CMK (cell line): Measurements from ENCODE around the gene ZFAND3.

Source experiments
- DNase-seq: peaks from one replicate; pipeline ENCODE4 v3.0.0-alpha.2; 2010; ENCODE audit warnings: low read depth

ZFAND3 gene

DNA sequence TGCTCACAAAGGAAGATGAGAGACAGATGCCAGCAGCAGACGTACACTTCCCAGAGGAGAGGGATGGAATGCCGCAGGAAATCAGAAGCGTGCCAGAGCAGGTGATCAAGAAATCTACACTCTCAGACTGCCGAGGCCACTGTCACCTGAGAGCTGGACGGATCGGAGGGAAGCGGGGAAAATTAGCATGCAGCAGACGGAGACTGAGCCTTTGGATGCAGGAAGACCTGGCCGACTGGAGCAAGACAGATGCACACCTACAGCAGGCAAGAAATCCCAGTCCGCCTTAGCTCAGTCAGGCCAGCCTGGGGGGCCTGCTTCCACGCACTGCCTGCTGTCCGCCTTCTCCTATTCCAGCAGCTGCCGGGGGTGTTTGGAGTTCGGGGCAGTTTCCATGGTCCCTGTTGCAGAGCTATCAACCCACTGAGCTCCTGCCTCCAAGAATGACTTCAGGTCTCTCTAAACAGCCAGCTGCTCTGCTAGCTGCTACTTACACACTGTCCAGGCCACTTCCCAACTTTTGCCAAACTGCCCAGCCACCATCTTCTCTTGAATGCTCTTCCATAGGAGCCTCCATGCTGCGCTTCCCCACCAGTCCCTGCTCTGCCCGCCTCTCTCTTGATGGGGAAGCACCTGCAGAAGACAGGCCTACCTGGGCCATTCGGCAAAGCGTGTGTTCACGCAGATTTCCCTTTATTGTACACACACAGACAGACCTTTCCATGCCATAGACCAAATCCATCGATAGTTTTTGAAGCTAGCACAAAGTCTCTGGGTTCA is 368.5 kb downstream of the ZFAND3 start:
- no peak for DNase-seq

DNA sequence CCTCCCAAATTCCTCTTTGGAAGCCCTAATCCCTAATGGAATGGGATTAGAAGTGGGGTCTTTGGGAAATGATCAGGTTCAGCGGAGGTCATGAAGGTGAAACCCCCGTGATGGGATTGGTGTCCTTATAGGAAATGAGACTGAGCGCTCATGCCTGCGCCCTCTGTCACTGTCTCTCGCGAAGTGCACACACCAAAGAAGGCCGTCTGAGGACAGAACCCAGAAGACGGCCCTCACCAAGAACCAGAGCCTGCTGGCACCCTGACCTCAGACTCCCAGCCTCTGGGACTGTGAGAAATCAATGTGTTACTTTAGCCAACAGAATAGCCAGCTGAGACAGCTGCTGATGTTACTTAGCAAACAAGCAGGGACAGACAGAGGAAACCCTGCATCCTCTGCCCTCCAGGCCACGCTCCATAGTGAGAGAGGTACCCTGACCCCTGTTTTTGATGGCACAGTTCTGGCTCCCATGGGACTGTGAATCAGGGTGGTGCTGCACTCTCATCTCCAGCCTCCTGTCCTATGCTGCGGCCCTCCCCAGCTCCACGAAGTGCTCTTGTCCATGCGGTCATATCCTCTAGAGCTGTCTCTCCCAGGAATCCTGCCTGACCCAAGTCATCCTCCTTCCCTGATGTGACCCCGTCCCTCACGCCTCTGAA is 369.3 kb downstream of the ZFAND3 start:
- no peak for DNase-seq

DNA sequence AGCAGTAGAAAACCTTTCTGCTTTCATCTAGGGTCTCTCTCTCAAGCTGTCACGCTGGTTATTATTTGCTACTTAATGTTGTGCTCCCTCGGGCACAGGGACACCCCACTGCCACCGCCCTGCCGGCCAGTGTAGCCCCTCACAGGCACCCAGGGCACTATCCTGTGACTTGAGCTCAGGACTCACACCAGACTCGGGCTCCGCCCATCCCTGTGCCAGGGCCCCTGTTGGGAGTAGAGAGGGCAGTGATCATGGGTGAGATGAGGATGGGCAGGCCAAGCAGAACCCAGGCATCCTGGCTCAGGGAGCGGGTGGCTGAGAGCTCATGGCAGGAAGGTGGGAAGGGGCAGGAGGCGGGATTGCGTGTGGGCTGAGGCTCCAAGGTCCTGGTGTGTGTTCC is 371.9 kb downstream of the ZFAND3 start:
- DNase-seq, result no peak

DNA sequence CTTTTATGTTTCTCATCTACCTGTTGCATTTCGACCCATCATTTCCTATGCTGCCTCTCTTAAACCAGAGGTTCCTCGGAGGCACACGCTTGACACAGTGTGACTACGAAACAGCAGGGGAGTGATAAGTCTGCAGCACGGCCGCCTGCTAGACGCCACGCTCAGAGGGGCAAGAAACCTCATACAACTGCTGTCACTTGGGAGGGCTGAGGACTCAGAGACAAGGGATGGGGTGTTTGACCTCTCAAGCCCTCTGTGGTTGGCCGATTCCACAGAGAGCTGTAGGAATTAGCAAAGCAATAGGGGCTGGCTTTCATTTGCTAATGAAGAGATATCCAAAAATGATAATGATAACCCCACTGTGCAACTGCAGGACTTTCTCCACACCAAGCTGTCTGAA is 372.5 kb downstream of the ZFAND3 start:
- no peak for DNase-seq

DNA sequence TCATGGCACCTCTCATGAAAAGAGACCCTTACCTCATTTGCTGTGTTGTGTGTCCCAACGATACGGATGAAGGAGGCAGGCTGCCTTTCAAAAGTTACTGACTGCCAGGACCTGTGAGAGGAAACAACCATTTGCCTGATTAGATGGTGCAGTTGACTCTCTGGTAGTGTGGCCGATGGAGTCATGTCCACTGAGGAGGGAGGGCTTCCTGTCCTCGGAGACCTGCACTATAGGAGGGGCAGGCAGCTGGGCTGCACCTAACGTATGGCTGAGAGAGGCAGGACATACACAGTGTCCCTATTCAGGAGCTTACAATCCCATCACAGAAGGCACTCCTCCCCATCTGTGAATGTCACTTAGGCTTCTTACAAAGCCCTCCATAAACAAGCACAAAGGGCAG is 373.0 kb downstream of the ZFAND3 start:
- DNase-seq, result no peak

DNA sequence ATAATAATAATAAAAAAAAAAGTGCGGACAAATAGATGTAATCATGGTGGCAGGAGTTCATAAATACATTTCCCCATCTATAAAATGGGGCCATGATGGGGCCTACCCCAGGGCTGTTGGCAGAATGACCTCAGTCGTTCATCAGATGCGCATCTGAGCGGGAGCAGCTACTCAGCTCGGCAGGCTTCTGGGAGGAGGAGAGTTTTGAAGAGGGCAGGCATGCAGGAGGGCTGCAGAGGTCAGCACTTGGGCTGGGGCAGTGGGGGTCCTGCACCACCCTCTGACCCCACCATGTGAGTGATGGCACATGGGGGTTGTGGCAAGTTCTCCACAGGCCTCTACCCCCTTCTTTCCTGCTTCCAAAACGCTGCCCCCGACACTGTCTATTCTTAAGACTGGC is 373.5 kb downstream of the ZFAND3 start:
- no peak for DNase-seq

DNA sequence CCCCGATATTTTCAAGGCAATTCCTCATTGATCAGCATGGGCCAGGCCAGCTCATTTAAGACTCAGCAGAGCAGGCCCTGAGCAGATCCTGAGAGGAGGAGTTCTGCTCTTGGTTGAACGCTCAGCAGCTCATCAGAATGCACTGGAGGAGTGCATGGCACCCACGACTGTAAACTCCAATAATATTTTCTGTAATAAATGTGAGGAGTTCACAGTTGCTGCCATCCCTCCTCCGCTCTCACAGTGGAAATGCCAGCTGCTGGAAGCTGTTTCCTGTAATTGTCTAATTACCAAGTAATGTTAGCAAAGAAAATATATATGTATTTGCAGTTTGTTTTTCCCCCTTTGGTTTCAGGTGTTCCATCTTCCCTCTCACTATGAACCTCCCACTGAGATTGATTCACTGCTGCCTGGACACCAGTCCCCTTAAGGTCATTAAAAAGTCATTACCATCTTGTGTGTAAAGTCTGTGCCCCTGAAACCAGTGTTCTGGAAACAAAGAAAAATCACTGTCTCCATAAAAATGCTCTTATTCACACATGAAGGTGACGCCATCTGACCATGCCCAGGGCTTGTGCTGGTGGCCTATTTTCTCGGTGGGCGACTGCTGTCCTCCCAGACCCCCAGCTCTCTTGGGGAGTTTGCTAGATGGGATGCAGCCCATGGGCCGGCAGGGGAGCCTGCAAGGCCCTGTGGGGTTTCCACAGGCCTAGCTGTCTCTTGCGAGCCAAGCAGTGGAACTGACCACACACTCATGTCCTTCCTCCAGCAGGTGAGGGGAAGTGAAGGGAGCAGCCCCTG is 374.2 kb downstream of the ZFAND3 start:
- no peak for DNase-seq

DNA sequence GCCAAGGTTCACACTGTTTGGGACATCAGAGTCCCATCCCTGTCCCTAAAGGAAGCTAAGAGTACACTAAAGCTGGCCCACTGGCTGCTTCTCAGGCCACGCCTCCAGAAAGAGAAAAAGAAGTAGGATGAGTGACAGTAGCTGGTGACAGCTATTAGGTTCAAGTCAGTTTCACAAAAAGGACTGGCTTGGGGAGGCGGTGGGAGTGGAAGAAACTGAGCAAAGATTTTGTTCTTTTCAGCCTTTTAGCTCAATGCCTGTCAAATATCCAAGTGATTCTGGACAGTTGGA is 374.7 kb downstream of the ZFAND3 start:
- DNase-seq, result no peak

DNA sequence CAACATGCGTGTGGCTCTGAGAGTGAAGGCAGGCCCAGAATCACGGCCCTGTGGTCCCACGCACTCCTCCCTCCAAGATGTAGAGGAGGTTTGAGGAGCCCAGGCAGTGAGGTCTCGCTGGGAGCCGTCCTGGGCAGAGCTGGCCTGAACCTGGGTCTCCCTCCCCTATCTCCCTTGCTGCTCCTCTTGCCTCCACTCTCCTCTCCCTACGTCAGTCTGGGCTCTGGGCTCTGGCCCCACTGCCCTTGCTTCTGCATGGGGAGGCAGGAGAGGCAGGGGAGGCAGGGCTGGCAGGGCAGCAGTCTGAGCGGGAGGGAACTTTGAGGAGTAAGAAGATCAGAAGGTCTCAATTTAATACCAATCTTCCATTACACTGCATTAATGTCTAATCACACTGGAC is 375.1 kb downstream of the ZFAND3 start:
- DNase-seq, result no peak

DNA sequence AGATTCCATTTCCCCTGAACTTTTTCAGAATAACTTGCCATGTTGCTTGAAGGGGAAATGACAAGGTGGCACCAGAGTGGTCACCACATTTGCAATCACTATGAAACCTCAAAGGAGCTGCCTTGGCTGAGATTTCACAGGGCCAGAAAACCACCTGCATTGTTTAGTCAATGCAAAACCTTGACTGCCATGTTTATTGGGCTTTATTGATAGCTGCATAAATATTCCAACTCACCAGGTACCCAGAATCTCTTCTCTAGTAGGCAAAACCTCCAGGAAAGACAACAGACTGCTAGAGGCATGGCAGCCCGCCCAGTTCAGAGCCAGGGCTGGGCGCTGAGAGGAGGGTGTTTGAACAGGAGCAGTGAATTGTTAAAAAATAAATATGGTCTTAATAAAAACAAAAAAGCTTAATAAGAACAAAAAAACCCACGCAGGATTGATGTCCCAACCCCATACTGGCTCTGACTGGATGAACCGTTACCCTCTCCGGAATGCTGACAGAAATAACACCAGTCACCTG is 375.6 kb downstream of the ZFAND3 start:
- DNase-seq, result no peak

DNA sequence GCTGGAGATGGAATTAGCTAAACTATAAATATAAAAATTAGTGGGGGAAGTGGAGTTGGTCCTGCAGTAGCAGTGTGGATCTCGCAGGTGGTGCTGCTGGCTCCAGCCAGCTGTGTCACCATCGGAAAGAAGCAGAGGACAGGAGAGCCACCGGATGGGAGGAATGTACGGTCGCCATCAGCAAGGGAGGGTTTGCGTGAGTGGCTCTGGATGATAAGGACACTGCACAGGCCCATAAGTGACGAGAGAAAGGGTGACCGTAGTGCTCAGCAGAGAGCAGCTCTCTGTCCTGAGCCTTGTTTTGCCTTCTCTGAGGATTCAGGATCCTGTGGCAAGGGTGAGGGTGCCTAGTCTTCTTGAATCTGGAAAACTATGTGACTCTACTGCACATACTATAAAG is 378.7 kb downstream of the ZFAND3 start:
- no peak for DNase-seq
